Stimulated activated CD4-positive, alpha-beta T cell treated with anti-CD3 and anti-CD28 coated beads, Interleukin-1b, Interleukin-23, amount 100 ng/mL, for 4 hours (primary cell): ENCODE measurements around the gene ASRGL1.

Source experiments
- DNase-seq, 2 donors: peaks; one replicate each; pipeline ENCODE4 v3.0.0-alpha.2; 2020; ENCODE audit warnings: low read depth in 2 of 2

Gene ASRGL1

GRCh38 chr11:62393061-62393611, 55.9 kb downstream of the ASRGL1 start:
- no peak for DNase-seq

- DNase-seq, result no peak
These were observed 56.5 kb downstream of the ASRGL1 start for GRCh38 chr11:62393735-62394134.

GRCh38 chr11:62394825-62395538, 57.7 kb downstream of the ASRGL1 start:
- DNase-seq, result peak in 1 of 2 donors; percentile 38

GRCh38 chr11:62395885-62396551, 58.8 kb downstream of the ASRGL1 start:
- no peak for DNase-seq

- DNase-seq, result no peak
These were observed 61.1 kb downstream of the ASRGL1 start for GRCh38 chr11:62398011-62398994.

GRCh38 chr11:62399172-62399877, 62.1 kb downstream of the ASRGL1 start:
- no peak for DNase-seq

GRCh38 chr11:62399878-62400266, 62.6 kb downstream of the ASRGL1 start:
- no peak for DNase-seq

GRCh38 chr11:62400281-62400680, 63.0 kb downstream of the ASRGL1 start:
- DNase-seq, result no peak

GRCh38 chr11:62400760-62401159, 63.5 kb downstream of the ASRGL1 start:
- no peak for DNase-seq

GRCh38 chr11:62401356-62401755, 64.1 kb downstream of the ASRGL1 start:
- no peak for DNase-seq

- DNase-seq, result no peak
These were observed 64.6 kb downstream of the ASRGL1 start for GRCh38 chr11:62401811-62402210.

GRCh38 chr11:62402226-62402959, 65.1 kb downstream of the ASRGL1 start:
- DNase-seq, result peak; percentile 28 to 47

GRCh38 chr11:62402960-62403730, 65.9 kb downstream of the ASRGL1 start:
- no peak for DNase-seq

- no peak for DNase-seq
These were observed 67.2 kb downstream of the ASRGL1 start for GRCh38 chr11:62404435-62404834.

- no peak for DNase-seq
These were observed 67.7 kb downstream of the ASRGL1 start for GRCh38 chr11:62404901-62405300.

GRCh38 chr11:62406034-62406433, 68.8 kb downstream of the ASRGL1 start:
- DNase-seq, result no peak

- no peak for DNase-seq
These were observed 72.6 kb downstream of the ASRGL1 start for GRCh38 chr11:62409831-62410230.

- no peak for DNase-seq
These were observed 73.7 kb downstream of the ASRGL1 start for GRCh38 chr11:62410972-62411371.

- DNase-seq, result no peak
These were observed 74.3 kb downstream of the ASRGL1 start for GRCh38 chr11:62411524-62411923.
